Measurements from ENCODE around the gene XRCC3.

XRCC3 gene

GRCh38 chr14:103723748-103724081 lies 8.5 kb upstream of the XRCC3 start:
- Histone ChIP-seq H3K18ac (ENCODE audit: low read length) (no peak overlapping the region), H3K27me3 (ENCODE audit: insufficient read depth, low read length) (no peaks in the 10 kb centered on the region), H4K12ac (ENCODE audit: low read depth, low read length) (no peak overlapping the region), H3K4me3 (ENCODE audit: low read depth, low read length) (no peak overlapping the region), H3K79me2 (ENCODE audit: control insufficient read depth, insufficient read depth, low read length, poor library complexity) (peaks cover 3% of the 10 kb centered on the region), H3K4me2 (ENCODE audit: low read length) (no peak overlapping the region), H3K9me3 (ENCODE audit: insufficient read depth, low read depth, low read length) (no peaks in the 10 kb centered on the region), H2AK5ac (ENCODE audit: low read length) (no peak overlapping the region), H3K23ac (ENCODE audit: low read length) (no peak overlapping the region), H3K14ac (ENCODE audit: low read length) (no peak overlapping the region), H3K36me3 (ENCODE audit: control insufficient read depth in 1 of 2, insufficient read depth in 2 of 2, low read length in 2 of 2) (peaks cover 19 to 31% of the 10 kb centered on the region in 2 experiments), H2AFZ (ENCODE audit: insufficient read depth, low read length, poor library complexity) (no peak overlapping the region), H2BK120ac (ENCODE audit: insufficient read depth, low read length, poor library complexity) (no peak overlapping the region), H4K91ac (ENCODE audit: low read depth, low read length) (no peak overlapping the region), H4K8ac (ENCODE audit: low read depth, low read length) (no peak overlapping the region), H3K9ac (ENCODE audit: low read length) (no peak overlapping the region), H2BK5ac (ENCODE audit: low read depth, low read length, poor library complexity) (no peak overlapping the region), H3K4ac (ENCODE audit: low read depth, low read length) (no peak overlapping the region), H3K4me1 (ENCODE audit: control insufficient read depth in 1 of 2, insufficient read depth in 2 of 2, low read length in 2 of 2) (no peaks in the 10 kb centered on the region), H2BK12ac (ENCODE audit: low read length) (no peak overlapping the region), H3K27ac (ENCODE audit: low read depth, low read length) (no peak overlapping the region), H3K79me1 (ENCODE audit: low read length) (no peaks in the 10 kb centered on the region)
- WGBS (ENCODE audit: extremely low coverage, insufficient coverage, insufficient read length) = no CpG with 5 or more reads among the region's 7 CpGs
- DNase-seq = no peak

- no peak overlapping the region for H2AK5ac ChIP-seq (ENCODE audit: low read length)
- H3K9ac ChIP-seq (ENCODE audit: low read length) = no peak overlapping the region
- no peak overlapping the region for H4K12ac ChIP-seq (ENCODE audit: low read depth, low read length)
- H2BK12ac ChIP-seq (ENCODE audit: low read length) = no peak overlapping the region
- H3K79me2 ChIP-seq (ENCODE audit: control insufficient read depth, insufficient read depth, low read length, poor library complexity) = peaks cover 6% of the 10 kb centered on the region
- no CpG with 5 or more reads among the region's 26 CpGs for WGBS (ENCODE audit: extremely low coverage, insufficient coverage, insufficient read length)
- no peak overlapping the region for H4K91ac ChIP-seq (ENCODE audit: low read depth, low read length)
- peak overlapping the region; percentile 44 for H3K4ac ChIP-seq (ENCODE audit: low read depth, low read length)
- DNase-seq = peak; percentile 78 to 91
- no peak overlapping the region for H2BK5ac ChIP-seq (ENCODE audit: low read depth, low read length, poor library complexity)
- no peak overlapping the region for H2AFZ ChIP-seq (ENCODE audit: insufficient read depth, low read length, poor library complexity)
- H3K4me3 ChIP-seq (ENCODE audit: low read depth, low read length) = no peak overlapping the region
- peaks cover 7 to 20% of the 10 kb centered on the region in 2 experiments for H3K36me3 ChIP-seq (ENCODE audit: control insufficient read depth in 1 of 2, insufficient read depth in 2 of 2, low read length in 2 of 2)
- no peak overlapping the region for H3K14ac ChIP-seq (ENCODE audit: low read length)
- no peaks in the 10 kb centered on the region for H3K9me3 ChIP-seq (ENCODE audit: insufficient read depth, low read depth, low read length)
- H2BK120ac ChIP-seq (ENCODE audit: insufficient read depth, low read length, poor library complexity) = no peak overlapping the region
- H3K79me1 ChIP-seq (ENCODE audit: low read length) = no peaks in the 10 kb centered on the region
- H3K27ac ChIP-seq (ENCODE audit: low read depth, low read length) = no peak overlapping the region
- H3K18ac ChIP-seq (ENCODE audit: low read length) = no peak overlapping the region
- no peak overlapping the region for H3K23ac ChIP-seq (ENCODE audit: low read length)
- H3K4me2 ChIP-seq (ENCODE audit: low read length) = no peak overlapping the region
- no peaks in the 10 kb centered on the region for H3K27me3 ChIP-seq (ENCODE audit: insufficient read depth, low read length)
- peaks cover 1 to 2% of the 10 kb centered on the region in 2 experiments for H3K4me1 ChIP-seq (ENCODE audit: control insufficient read depth in 1 of 2, insufficient read depth in 2 of 2, low read length in 2 of 2)
- no peak overlapping the region for H4K8ac ChIP-seq (ENCODE audit: low read depth, low read length)
Measured at GRCh38 chr14:103721334-103722120, 6.3 kb upstream of the XRCC3 start.

GRCh38 chr14:103719751-103720150 lies 4.5 kb upstream of the XRCC3 start:
- Histone ChIP-seq H3K4ac (ENCODE audit: low read depth, low read length) (no peak overlapping the region), H3K9ac (ENCODE audit: low read length) (no peak overlapping the region), H3K27ac (ENCODE audit: low read depth, low read length) (no peak overlapping the region), H2AFZ (ENCODE audit: insufficient read depth, low read length, poor library complexity) (no peak overlapping the region), H3K27me3 (ENCODE audit: insufficient read depth, low read length) (no peaks in the 10 kb centered on the region), H4K91ac (ENCODE audit: low read depth, low read length) (no peak overlapping the region), H4K12ac (ENCODE audit: low read depth, low read length) (no peak overlapping the region), H3K36me3 (ENCODE audit: control insufficient read depth in 1 of 2, insufficient read depth in 2 of 2, low read length in 2 of 2) (peaks cover 2 to 11% of the 10 kb centered on the region in 2 experiments), H3K79me1 (ENCODE audit: low read length) (peaks cover 5% of the 10 kb centered on the region), H3K23ac (ENCODE audit: low read length) (no peak overlapping the region), H2AK5ac (ENCODE audit: low read length) (no peak overlapping the region), H2BK120ac (ENCODE audit: insufficient read depth, low read length, poor library complexity) (no peak overlapping the region), H3K18ac (ENCODE audit: low read length) (no peak overlapping the region), H3K9me3 (ENCODE audit: insufficient read depth, low read depth, low read length) (no peaks in the 10 kb centered on the region), H3K4me3 (ENCODE audit: low read depth, low read length) (no peak overlapping the region), H2BK12ac (ENCODE audit: low read length) (no peak overlapping the region), H2BK5ac (ENCODE audit: low read depth, low read length, poor library complexity) (no peak overlapping the region), H3K4me2 (ENCODE audit: low read length) (no peak overlapping the region), H3K4me1 (ENCODE audit: control insufficient read depth in 1 of 2, insufficient read depth in 2 of 2, low read length in 2 of 2) (peaks cover 2 to 3% of the 10 kb centered on the region in 2 experiments), H3K79me2 (ENCODE audit: control insufficient read depth, insufficient read depth, low read length, poor library complexity) (peaks cover 15% of the 10 kb centered on the region), H3K14ac (ENCODE audit: low read length) (no peak overlapping the region), H4K8ac (ENCODE audit: low read depth, low read length) (no peak overlapping the region)
- WGBS (ENCODE audit: extremely low coverage, insufficient coverage, insufficient read length) = no CpG with 5 or more reads among the region's 8 CpGs
- DNase-seq = no peak

DNA sequence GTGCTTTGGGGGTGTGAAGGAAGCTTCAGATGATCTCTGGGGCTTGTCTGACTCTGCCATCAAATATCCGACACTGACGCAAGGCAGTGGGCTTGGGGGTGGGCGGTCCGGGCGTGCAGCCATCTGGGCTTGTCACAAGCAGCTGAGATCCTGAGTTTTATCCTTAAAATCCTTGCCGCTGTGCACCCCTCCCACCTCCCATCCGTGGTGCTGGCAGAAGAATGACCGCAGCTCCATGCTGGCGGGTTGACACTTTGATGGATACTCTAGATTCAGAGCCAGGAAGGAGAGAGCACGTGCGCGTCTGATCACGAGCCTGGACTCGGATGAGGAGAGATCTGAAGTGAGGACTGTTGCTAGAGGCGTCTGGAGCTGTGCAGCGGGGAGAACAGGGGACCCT lies 3.3 kb upstream of the XRCC3 start:
- Histone ChIP-seq H3K23ac (ENCODE audit: low read length) (no peak overlapping the region), H2BK120ac (ENCODE audit: insufficient read depth, low read length, poor library complexity) (no peak overlapping the region), H3K4ac (ENCODE audit: low read depth, low read length) (no peak overlapping the region), H3K27me3 (ENCODE audit: insufficient read depth, low read length) (no peaks in the 10 kb centered on the region), H4K12ac (ENCODE audit: low read depth, low read length) (no peak overlapping the region), H3K36me3 (ENCODE audit: control insufficient read depth in 1 of 2, insufficient read depth in 2 of 2, low read length in 2 of 2) (peaks cover 0 to 7% of the 10 kb centered on the region in 2 experiments), H3K4me2 (ENCODE audit: low read length) (no peak overlapping the region), H2BK12ac (ENCODE audit: low read length) (no peak overlapping the region), H3K79me2 (ENCODE audit: control insufficient read depth, insufficient read depth, low read length, poor library complexity) (peaks cover 14% of the 10 kb centered on the region), H2BK5ac (ENCODE audit: low read depth, low read length, poor library complexity) (no peak overlapping the region), H4K8ac (ENCODE audit: low read depth, low read length) (no peak overlapping the region), H3K4me3 (ENCODE audit: low read depth, low read length) (no peak overlapping the region), H3K9ac (ENCODE audit: low read length) (no peak overlapping the region), H3K79me1 (ENCODE audit: low read length) (peaks cover 5% of the 10 kb centered on the region), H3K4me1 (ENCODE audit: control insufficient read depth in 1 of 2, insufficient read depth in 2 of 2, low read length in 2 of 2) (peaks cover 3 to 6% of the 10 kb centered on the region in 2 experiments), H3K9me3 (ENCODE audit: insufficient read depth, low read depth, low read length) (no peaks in the 10 kb centered on the region), H2AK5ac (ENCODE audit: low read length) (no peak overlapping the region), H3K18ac (ENCODE audit: low read length) (no peak overlapping the region), H3K27ac (ENCODE audit: low read depth, low read length) (no peak overlapping the region), H4K91ac (ENCODE audit: low read depth, low read length) (no peak overlapping the region), H3K14ac (ENCODE audit: low read length) (no peak overlapping the region), H2AFZ (ENCODE audit: insufficient read depth, low read length, poor library complexity) (no peak overlapping the region)
- WGBS (ENCODE audit: extremely low coverage, insufficient coverage, insufficient read length) = no CpG with 5 or more reads among the region's 16 CpGs
- no peak for DNase-seq
